Measurements from ENCODE around the gene CDC42EP2. TPM values are rescaled to one million over a fixed set of nuclear protein-coding genes. Genes with fewer than 3 reads are reported as not detected.

Gene CDC42EP2
- total RNA-seq, 1 donor from 2014 or later: 48.0 TPM

DNA sequence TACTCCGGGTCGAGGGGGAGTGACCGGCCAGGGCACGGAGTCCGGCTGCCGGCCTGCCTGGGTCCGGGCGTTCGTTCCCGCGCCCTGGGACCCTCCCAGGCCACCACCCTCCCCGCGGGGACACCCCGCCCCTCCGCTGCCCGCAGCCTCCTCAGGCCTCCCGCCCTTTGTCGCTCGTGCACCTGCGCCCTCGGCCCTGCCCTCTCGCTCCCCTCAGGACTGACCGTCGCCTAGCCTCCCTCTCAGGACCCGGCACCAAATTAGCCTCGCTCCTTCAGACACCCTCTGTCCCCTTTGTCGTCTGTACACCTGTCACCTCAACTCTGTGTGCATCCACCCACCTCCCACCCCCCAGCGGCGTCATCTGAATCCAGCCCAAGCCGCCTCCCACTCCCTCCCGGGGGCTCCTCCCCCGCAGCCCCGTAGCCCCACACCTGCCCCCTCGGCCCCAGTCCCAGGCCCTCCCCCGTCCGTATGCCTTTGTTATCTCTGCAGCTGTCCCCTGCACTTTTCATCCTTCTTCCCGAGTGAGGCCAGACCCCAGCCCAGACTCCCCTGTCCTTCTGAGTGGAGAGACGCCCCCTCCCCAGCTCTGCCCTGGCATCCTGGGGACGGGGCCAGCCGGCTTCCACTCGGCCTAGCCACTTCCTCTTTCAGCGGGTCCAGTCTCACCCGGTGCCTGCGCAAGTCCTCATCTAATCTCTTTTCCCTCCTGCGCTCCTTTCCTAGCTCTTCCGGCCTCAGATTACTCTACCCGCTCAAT is 40.5 kb downstream of the CDC42EP2 start:
- no peak for DNase-seq (ENCODE audit: extremely low read depth, low read depth, low spot score)

DNA sequence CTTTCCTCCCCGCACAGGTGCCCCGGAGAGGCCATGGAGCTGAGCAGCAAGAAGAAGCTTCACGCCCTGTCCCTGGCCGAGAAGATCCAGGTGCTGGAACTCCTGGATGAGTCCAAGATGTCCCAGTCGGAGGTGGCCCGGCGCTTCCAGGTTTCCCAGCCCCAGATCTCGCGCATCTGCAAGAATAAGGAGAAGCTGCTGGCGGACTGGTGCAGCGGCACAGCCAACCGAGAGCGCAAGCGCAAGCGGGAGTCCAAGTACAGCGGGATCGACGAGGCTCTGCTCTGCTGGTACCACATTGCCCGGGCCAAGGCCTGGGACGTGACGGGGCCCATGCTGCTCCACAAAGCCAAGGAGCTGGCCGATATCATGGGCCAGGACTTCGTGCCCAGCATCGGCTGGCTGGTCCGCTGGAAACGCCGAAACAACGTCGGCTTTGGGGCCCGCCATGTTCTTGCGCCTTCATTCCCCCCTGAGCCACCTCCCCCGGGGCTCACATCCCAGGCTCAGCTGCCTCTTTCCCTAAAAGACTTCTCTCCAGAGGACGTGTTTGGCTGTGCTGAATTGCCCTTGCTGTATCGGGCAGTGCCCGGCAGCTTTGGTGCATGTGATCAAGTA is 41.2 kb downstream of the CDC42EP2 start:
- no peak for DNase-seq (ENCODE audit: extremely low read depth, low read depth, low spot score)

DNA sequence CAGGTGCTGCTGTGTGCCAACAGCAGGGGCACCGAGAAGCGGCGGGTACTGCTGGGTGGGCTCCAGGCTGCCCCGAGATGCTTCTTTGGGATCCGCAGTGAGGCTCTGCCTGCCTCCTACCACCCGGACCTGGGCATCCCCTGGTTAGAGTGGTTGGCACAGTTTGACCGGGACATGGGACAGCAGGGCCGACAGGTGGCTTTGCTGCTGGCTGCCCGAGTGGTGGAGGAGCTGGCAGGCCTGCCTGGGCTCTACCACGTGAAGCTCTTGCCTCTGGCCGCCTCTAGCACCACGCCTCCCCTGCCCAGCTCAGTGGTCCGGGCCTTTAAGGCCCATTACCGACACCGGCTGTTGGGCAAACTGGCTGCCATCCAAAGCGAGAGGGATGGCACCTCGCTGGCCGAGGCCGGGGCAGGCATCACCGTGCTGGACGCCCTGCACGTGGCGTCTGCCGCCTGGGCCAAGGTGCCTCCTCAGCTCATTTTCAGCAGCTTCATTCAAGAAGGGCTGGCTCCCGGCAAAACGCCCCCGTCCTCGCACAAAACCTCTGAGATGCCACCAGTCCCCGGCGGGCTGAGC is 41.8 kb downstream of the CDC42EP2 start:
- no peak for DNase-seq (ENCODE audit: extremely low read depth, low read depth, low spot score)

DNA sequence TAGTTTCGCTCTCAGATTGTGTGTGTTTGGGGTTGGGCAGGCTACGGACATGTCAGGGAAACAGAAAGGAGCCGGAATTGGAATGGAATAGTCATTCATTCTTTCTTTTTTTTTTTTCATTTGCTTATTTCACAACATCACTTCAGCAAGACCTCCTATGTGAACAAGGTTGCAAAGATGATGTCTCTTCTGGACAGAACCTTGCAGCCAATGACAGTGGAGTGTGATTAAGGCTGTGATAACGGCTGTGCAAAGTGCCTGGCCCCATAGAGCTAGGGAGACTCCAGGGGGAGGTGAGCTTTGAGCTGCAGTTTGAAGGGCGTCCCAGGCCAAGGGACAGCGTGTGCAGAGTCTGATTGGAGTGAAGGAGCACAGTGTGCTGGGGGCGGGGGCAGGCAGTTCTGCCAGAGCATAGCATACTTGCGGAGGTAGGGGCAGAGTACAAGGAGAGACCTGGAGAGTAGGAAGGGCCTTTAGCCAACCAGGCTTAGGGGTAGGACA is 43.2 kb downstream of the CDC42EP2 start:
- DNase-seq (ENCODE audit: extremely low read depth, low read depth, low spot score): no peak

DNA sequence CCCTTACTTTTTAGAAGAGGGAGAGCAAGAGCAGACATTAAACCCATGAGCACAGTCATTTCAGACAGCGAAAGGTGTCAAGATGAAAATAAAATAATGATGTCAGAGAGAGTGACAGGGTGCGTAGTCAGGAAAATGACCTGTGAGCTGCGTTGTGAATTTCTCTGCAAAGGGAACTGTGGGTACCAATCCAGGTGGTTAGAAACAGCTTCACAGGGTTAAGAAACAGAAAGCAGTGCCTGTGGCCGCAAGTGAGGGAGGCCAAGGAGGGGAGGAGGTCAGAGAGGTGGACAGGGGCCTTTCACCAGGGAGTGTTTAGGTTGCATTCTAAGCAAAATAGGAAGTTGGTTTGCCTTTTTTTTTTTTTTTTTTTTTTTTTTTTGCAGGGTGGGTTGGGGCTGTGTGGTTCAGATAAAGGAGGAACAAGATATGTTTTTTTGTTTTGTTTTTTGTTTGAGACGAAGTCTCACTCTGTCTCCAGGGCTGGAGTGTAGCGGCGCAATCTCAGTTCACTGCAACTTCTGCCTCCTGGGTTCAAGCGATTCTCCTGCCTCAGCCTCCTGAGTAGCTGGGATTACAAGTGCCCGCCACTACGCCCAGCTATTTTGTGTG is 47.8 kb downstream of the CDC42EP2 start:
- no peak for DNase-seq (ENCODE audit: extremely low read depth, low read depth, low spot score)

DNA sequence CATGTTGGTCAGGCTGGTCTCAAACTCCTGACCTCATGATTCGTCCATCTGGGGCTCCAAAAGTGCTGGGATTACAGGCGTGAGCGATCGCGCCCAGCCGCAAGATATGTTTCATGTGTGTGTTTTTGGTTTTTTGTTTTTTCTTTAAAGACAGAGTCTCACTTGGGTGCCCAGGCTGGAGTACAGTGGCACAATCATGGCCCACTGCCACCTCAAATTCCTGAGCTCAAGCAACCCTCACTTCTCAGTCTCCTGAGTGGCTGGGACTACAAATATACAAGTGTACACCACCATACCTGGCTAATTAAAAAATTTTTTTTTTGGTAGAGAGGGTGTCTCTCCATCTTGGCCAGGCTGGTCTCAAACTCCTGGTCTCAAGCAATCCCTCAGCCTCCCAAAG is 48.3 kb downstream of the CDC42EP2 start:
- no peak for DNase-seq (ENCODE audit: extremely low read depth, low read depth, low spot score)

DNA sequence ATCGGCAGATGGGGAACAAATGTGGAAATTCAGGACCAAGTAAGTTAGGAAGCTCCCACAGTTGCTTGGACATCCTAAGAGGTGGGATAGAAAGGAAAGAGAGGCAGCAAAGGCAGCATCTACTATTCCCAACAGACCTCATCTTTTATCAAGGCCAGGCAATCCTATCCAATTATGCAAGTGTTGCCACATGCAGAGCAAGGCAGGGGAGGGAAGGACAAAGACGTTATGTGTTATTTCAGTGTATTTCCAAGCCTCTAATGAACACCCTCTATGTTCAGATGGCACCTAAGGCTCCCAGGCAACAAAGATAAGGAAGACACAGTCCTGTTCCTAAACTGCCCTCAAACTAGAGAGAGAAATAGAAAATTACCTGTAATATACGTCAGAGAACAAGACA is 49.1 kb downstream of the CDC42EP2 start:
- no peak for DNase-seq (ENCODE audit: extremely low read depth, low read depth, low spot score)

DNA sequence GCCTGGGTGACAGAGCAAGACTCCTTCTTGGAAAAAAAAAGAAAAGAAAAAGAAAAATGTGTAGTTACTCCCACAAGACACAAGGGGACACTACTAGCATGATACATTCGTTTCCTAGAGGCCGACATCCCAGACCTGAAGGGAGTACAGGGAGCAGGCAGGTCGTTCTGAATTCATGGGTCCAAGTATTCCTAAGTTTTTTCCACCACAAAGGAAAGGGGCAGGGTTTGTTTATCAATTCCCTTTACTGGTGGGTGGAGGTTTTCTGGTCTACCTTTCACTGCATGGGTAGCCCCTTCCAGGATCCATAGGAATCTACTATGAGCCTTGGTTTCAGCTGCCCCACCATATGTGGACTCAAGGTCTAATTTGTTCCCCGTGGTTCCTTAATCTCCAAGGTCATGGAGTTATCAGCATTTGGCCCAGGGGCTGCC is 51.7 kb downstream of the CDC42EP2 start:
- DNase-seq (ENCODE audit: extremely low read depth, low read depth, low spot score): no peak

DNA sequence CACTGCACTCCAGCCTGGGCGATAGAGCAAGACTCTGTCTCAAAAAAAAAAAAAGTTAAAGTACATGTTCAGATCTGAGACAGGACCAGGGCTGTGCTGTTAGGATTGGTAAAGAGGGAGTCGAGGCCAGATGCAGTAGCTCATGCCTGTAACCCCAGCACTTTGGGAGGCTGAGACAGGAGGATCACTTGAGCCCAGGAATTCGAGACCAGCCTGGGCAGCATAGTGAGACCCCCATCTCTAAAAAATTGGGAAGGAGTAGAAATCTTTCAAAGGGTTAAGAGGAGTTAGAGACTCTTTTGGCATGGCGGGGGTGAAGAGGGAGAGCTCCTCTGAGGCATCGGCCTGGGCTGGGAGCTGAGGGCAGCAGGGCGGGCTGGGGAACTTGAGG is 56.0 kb downstream of the CDC42EP2 start:
- no peak for DNase-seq (ENCODE audit: extremely low read depth, low read depth, low spot score)

Other genes with a start within 250 kb of the CDC42EP2 start
- 3.7 and 5.1 TPM in 2 replicates for gene CDCA5, start 230.8 kb upstream of the CDC42EP2 start, total RNA-seq
- gene ZFPL1, start 230.6 kb upstream of the CDC42EP2 start, total RNA-seq: 34.7 and 49.8 TPM in 2 replicates
- 318 and 356 TPM in 2 replicates for gene VPS51, start 218.7 kb upstream of the CDC42EP2 start, total RNA-seq
- 12.8 and 28.2 TPM in 2 replicates for gene TM7SF2, start 203.0 kb upstream of the CDC42EP2 start, total RNA-seq
- 14.0 and 14.7 TPM in 2 replicates for gene ZNHIT2, start 197.2 kb upstream of the CDC42EP2 start, total RNA-seq
- 461 and 516 TPM in 2 replicates for gene FAU, start 192.7 kb upstream of the CDC42EP2 start, total RNA-seq
- 49.7 and 57.4 TPM in 2 replicates for gene MRPL49, start 192.5 kb upstream of the CDC42EP2 start, total RNA-seq
- gene SYVN1, start 180.3 kb upstream of the CDC42EP2 start, total RNA-seq: 23.3 and 38.4 TPM in 2 replicates
- not detected in 2 replicates for gene SPDYC, start 144.6 kb upstream of the CDC42EP2 start, total RNA-seq
- 235 and 239 TPM in 2 replicates for gene CAPN1, start 132.9 kb upstream of the CDC42EP2 start, total RNA-seq
- gene POLA2, start 52.9 kb upstream of the CDC42EP2 start, total RNA-seq: 13.8 and 16.1 TPM in 2 replicates
- 40.9 and 52.2 TPM in 2 replicates for gene DPF2, start 19.0 kb downstream of the CDC42EP2 start, total RNA-seq
- gene TIGD3, start 39.9 kb downstream of the CDC42EP2 start, total RNA-seq: 0.41 TPM in 1 of 2 replicates, not detected in the other
- gene SLC25A45, start 67.8 kb downstream of the CDC42EP2 start, total RNA-seq: 2.0 and 3.5 TPM in 2 replicates
- gene FRMD8, start 71.8 kb downstream of the CDC42EP2 start, total RNA-seq: 120 and 121 TPM in 2 replicates
- gene NEAT1, start 107.9 kb downstream of the CDC42EP2 start, total RNA-seq: 125 and 425 TPM in 2 replicates
- 3,312 and 7,796 TPM in 2 replicates for gene MALAT1, start 184.2 kb downstream of the CDC42EP2 start, total RNA-seq
- gene SCYL1, start 210.2 kb downstream of the CDC42EP2 start, total RNA-seq: 94.4 and 104 TPM in 2 replicates
- gene LTBP3, start 243.5 kb downstream of the CDC42EP2 start, total RNA-seq: 104 and 131 TPM in 2 replicates